Measurements from ENCODE around the gene CSNK2A2.

CSNK2A2 gene

GRCh38 chr16:58110571-58111301 lies 87.2 kb downstream of the CSNK2A2 start:
- DNase-seq (ENCODE audit: low read depth in 2 of 2): no peak

GRCh38 chr16:58109881-58110280 lies 88.0 kb downstream of the CSNK2A2 start:
- no peak for DNase-seq (ENCODE audit: low read depth in 2 of 2)

- no peak for DNase-seq (ENCODE audit: low read depth in 2 of 2)
Observed at GRCh38 chr16:58109330-58109729, 88.6 kb downstream of the CSNK2A2 start.
